HG03196 (cell line): ENCODE data around the gene PTPRN2.
"Not testable (repeated sequence)": the region's sequence is repeated elsewhere in the genome, so short reads cannot be mapped to it uniquely, and the experiment has no call there.

Source experiments
- ATAC-seq: cut with Tn5 transposase; IDR thresholded peaks from one replicate; pipeline ENCODE4 v1.9.1; 2021; ENCODE audit not compliant: unreplicated experiment

Gene PTPRN2

DNA sequence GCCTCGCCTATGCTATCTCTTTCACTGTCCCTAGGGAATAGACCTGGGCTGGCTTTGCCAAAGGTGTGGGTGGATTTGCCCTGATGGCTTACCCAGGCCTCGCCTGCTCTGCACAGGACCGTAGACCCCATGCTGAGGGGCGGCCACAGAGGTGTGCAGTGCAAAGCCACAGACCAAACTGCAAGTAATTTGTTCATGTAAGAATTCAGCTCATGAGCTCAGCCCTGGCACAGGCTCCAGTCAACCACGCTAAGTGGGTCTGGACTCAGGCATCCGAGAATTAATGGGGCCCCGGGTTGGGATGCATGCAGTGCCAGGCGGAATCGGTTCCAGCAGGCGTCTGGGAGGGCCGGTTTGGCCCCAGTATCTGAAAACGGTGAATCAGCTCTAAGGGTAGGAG is 805.6 kb downstream of the PTPRN2 start:
- ATAC-seq = no peak

DNA sequence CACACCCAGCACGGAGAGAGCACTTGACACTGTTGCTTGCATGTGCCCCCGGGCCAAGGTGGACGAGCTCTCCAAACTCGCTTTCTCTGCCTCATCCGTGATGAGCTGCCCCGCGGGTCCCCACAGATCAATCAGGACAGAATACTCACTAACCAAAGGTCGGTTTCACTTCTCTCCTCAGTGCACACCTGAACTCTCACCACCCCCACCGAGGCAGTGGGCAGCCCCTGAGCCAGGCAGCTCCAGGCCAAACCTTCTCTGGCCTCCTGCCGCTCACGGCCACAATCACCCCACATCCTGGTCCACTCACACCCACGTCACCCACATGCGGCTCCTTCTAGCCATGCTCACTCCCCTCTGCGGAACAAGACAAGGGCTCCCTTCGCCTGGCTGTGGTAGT is 806.9 kb downstream of the PTPRN2 start:
- no peak for ATAC-seq

DNA sequence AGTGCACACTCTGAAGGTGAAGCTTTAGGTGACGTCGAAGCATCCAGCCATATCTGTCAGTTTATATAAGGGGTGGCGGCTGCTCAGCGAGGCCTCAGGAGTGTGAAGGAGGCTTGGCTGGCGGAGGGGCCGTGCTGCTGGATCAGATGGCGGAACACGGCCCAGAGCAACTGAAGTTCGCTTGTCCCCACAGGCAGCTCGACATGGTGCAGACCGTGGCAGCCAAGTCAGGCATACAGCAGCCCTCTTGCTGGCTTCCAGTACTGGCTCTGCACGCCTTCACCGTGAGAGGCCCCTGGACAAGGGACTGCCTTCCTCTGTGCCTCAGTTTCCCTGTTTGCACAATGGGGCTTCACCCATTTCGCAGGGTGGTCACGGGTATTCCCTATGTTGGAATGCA is 807.3 kb downstream of the PTPRN2 start:
- ATAC-seq = no peak

DNA sequence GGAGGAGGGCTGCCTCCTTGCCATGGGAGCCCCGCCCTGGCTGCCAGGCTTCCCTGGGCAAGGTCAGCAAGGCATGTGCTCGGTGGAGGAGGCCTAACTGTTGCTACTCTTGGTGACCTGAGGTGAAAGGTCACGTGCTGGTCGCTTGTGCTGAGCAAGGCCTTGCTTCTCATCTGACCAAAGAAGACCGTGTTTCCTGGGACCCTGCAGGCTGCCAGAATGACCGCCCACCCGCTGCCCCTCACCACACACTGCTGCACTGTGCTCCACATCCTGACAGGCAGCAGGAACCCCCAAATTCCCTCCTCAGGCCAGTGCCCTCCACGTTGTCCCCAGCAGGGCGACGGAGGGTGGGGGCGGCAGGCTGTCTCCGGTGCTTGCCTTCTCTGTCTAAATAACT is 808.4 kb downstream of the PTPRN2 start:
- no peak for ATAC-seq

DNA sequence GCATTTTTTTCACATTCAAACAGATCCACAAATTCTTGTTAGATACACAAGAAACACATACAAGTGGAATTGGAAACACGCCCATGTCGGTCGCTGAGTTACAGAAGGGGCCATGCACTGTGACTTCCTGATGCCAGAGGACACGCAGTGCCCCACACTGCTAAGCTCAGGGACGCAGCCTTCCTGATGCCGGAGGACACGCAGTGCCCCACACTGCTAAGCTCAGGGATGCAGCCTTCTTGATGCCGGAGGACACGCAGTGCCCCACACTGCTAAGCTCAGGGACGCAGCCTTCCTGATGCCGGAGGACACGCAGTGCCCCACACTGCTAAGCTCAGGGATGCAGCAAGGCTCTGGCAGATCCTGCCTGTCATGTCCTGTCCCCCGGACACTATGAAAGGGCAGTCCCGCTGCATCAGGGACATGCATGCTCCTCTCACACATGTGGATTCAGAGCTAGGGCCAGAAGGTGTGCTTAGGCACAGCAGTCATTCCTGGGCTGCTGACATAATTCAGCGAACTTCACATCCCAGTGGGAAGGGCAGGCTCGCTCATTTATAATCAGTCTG is 810.3 kb downstream of the PTPRN2 start:
- not testable (repeated sequence) for ATAC-seq

DNA sequence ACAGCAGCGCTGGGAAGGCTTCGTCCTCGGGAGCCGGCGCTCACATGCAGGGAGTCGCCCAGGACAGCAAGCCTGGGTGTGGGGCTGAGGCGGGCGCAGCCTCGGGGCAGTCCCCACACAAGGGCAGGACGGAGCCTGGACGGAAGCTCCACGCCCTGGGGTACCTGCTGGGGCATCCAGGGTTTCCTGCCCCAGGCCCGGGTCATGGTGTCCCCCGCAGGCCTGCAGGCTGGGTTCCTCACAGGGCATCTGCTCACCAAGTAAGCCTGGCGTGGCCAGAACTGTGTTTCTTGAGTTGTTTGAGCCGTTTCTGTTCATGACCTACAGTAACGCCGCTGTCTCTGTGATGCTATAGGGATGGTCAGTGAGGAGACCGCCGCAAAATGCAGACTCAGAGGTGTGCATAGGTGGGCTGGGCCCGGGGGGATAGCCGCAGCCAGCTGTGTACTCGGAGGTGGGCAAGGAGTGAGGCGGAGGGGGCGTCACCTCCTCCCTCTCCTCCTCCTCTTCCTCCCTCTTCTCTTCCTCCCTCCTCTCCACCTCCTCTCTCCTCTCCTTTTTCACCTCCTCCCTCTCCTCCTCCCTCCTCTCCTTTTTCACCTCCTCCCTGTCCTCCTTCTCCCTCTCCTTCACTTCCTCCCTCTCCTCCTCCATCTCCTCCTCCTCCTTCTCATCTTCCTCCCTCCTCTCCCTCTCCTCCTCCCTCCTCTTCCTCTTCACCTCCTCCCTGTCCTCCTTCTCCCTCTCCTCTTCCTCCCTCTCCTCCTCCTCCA is 811.9 kb downstream of the PTPRN2 start:
- no peak for ATAC-seq

DNA sequence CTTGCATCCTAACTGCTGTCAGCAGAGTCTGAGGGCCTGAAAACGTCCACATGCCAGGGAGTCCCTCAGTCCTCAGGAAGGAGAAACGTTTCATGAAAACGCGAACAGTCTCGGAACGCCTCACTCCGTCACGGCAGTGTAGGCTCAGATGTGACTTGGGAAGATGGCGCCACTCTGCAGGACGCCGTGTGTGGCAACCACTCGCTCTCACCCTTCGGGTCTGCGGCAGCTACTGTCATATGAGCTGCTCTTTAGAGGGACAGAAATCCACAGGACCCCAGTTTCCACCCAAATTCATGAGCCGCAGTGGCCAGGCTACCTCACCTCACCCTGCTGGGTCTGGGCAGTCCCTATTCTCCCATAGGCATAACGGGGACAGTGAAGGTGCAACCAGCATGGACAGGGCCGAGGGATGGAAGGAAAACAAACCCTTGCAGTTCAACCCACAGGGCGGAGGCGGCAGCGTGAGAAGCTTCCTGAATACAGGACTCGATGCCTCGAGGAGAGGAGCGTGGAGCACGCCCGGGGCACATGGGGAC is 812.5 kb downstream of the PTPRN2 start:
- ATAC-seq = no peak

DNA sequence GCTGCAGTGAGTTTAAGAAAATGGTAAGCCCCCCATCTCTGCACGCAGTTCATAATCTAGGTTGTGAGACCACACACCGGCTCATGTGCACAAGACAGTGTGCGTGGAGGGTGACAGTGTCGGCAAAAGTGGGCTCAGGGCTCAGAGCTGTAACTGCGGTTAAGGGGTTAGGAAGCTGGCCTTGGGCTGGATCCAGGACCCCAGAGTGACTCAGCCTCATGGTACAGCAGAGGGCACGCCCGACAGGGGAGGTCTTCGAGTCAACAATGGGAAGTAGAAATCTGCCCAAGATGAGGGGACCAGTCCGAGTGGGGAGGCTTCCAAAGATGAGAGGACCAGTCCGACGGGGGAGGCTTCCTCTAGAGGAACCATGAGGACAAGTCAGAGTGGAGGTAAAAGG is 813.1 kb downstream of the PTPRN2 start:
- no peak for ATAC-seq

DNA sequence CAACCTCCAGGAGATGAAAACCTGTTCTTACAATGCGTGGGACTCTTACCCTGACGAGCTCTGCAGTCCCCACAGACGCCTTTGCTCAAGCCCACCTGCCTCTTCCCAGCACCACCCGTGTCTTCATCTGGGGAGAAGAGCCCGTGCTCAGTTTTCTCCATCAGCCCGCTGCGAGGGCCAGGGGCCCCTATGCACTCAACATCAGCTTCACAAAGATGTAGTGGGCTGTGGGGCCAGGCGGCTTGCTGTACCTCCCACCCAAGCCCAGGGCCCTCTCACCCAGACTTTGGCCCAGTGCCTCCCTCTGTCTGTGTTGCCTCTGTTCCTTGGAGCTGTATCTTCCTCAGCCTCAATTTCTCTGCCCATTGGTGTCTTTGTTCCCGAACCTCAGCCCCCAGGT is 814.3 kb downstream of the PTPRN2 start:
- ATAC-seq = no peak

DNA sequence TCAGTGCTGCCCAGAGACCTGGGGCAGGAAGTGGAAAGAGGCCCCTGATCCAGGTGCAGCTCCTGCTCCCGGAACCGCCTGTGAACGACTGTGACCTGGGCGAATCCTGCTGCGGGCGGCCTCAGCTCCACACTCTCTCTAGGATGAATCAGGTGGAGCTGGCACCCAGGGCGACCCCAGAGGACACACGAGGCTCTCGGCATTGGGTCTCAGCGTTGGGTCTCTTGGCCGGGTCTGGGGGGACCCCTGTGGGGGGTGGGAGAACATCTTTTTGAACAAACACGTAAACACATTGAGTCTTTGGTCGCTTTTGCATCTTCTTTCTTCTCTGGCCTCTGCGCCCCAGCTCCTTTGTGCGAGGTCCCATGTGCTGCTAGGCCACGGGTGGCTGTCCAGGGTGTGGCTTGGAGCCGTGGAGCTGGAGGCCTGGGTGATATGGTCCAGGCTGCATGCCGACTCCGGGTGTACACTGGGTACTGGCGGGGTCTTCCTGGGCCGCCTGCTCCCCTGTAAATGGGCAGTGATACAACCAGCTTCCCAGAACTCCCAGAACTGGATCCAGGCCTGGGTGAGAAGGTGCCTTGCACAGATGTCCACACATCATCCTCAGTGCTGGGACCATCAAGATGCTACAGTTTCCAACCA is 815.0 kb downstream of the PTPRN2 start:
- ATAC-seq = no peak

DNA sequence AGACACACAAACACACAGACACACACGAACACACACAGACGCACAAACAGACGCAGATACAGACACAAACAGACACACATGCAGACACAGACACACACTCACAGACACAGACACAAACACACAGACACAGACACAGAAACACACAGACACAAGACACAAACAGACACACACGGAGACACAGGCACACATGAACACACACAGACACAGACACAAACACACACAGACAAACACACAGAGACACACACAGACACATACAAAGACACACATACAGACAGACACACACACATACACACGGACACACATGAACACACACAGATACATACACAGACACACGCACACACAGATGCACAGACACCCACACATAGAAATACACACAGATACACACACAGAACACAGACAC is 815.9 kb downstream of the PTPRN2 start:
- ATAC-seq = no peak

DNA sequence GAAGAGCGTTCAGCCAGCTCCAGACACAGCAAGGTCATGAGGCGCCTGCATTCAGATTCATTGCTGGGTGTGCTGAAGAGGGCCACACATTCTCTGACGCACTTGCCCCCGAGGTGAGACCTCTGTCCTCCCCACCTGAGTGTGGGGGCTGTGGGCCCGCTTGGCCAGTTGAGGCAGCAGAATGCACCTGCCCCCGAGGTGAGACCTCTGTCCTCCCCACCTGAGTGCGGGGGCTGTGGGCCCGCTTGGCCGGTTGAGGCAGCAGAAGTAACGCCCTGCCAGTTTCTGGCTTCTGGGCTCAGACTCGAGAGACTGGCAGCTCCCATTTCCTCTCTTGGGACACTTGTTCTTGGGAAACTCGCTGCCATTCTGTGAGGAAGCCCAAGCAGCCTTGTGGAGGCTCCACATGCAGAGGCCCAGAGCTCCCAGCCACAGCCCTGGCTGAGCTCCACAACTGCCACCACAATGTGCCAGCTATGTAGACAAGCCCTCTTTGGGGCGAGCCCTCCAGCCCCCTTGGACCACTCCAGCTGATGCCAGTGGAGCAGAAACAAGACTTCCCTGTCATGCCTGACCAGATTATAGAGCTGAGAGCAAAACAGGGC is 816.8 kb downstream of the PTPRN2 start:
- ATAC-seq = no peak

DNA sequence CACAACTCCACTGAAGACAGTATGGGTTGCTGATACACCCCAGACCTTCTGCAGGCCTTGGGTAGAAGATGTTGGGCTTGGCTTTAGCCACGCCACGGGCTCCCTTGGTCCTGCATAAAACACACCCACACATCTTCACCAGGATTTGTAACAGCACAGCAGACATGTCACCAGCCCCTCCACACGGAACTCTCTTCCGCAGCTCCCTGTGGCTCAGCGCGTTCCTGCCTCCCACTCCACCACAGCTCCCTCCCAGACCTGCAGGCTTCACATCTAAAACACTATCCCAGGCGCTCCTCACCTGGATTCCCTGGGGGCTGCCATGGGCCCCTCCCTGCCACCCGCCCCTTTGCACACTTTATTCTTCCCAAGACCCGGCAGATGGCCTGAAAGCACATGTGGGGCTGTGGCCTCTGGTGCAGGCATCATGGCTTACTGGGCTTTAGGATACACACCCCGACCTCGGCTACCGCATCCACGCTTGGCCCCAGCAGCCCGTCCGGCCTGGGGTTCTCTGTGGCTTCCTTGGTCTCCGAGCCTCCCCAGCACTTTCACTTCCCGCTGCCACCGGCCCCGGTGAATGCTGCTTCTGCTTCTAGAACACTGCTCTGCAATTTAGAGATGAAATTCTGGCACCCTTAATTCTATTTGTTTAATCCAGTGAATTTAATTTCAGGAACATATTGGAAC is 818.0 kb downstream of the PTPRN2 start:
- ATAC-seq = no peak

DNA sequence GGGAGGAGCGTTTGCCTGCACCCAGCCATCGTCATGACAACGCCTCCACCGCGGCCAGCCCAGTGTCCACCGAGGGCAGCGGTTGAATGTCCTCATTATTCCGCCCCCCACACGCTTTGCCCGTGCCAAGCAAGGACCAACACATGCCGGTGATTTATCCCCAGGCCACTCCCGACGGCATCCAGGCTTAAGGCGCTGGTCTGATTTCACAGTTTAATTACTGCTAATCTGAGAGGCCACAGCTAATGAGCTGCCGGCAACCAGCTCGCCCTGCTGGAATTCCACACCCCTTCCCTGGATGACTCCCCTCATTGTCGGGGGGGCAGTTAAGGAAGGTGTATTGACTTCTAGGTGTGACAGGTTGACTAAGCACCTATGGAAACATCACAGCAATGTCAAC is 818.5 kb downstream of the PTPRN2 start:
- ATAC-seq = no peak

DNA sequence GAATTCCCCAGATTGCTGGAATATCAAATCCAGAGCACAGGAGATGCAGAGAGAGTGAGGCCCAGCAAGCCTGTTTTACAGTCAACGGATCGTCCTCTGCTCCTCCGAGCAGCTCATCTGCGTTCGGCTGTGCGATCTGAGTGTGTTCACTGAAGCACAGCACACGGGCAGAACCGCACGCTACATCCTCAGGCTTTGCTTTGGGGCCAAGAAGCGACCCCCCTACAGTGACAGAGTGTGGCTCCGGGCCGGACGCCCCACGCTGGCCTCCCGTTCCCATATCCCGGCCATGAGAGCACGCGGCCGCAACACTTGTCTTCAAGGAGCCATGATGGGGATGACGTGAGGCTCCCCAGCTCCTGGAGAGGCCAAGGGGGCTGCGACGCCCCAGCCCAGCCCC is 819.4 kb downstream of the PTPRN2 start:
- no peak for ATAC-seq

DNA sequence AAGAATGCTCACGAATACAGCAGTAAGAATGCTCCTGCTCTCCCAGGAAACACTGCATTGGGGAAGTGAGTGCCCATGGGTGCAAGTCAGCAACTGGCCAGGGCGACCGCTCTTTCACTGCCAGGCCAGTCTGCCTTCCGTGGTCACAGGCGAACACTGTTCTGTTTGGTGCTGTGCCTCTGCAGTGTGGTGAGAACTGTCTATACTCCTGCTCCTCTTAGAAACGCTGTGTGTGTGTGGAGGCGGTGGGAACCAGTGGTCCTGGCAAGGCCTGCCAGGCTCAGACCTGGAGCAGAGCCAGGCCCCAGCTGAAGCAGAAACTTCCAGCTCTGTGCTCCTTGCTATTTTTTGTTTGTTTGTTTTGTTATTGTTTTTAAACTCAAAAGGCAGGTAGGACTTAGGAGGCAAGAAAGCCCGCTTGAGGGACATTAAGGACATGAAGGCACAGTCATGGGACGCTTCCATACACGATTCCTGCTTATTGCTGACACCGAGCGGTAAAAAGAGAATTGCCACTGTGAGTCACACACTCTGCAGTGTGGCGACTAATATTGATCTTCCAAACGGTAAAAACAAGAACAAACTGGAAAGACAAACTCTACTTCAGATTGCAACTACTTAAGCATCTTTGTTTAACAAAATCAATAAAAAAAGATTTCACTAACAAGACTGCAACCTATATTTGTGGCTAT is 820.0 kb downstream of the PTPRN2 start:
- ATAC-seq = no peak

DNA sequence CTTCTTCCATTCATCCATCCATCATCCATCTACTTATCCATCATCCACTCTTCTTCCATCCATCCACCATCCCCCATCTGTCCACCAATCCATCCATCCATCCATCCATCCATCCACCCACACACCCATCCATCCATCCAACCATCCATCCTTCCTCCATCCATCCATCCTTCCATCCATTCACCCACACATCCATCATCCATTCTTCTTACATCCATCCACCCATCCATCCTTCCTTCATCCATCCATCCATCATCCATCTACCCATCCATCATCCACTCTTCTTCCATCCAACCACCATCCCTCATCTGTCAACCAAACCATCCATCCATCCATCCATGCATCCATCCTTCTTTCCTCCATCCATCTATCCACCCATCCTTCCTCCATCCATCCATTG is 821.5 kb downstream of the PTPRN2 start:
- no peak for ATAC-seq

DNA sequence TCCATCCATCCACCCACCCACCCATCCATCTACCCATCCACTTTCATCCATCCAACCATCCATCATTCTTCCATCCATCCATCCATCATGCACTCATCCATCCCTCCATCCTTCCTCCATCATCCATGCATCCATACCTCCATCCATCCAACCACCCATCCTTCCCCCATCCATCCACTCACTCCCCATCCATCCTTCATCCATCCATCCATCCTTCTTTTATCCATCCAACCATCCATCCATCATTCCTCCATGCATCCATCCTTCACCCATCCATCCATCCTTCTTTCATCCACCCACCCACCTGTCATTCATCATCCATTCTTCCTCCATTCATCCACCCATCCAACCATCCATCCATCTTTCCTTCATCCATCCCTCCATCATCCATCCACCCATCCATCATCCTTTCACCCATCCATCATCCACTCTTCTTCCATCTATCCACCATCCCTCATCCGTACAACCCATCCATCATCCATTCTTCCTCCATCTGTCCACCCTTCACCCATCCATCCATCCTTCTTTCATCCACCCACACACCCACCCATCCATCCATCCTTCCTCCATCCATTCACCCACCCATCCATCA is 822.6 kb downstream of the PTPRN2 start:
- ATAC-seq = no peak

DNA sequence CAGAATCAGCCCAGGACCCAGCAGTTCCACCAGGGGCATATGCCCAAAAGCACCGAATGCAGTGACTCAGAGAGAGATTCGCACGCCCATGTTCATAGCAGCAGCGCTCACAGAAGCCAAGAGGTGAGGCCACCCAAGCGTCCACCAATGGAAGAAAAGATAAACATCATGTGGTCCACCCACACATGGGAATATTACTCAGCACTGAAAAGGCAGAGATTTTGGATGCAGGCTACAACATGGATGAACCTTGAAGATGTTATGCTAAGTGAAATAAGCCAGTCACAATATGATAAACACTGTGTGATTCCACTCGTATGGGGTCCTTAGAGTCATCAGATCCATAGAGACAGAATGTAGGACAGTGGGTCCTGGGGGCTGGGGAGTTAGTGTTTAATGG is 823.4 kb downstream of the PTPRN2 start:
- ATAC-seq = no peak

DNA sequence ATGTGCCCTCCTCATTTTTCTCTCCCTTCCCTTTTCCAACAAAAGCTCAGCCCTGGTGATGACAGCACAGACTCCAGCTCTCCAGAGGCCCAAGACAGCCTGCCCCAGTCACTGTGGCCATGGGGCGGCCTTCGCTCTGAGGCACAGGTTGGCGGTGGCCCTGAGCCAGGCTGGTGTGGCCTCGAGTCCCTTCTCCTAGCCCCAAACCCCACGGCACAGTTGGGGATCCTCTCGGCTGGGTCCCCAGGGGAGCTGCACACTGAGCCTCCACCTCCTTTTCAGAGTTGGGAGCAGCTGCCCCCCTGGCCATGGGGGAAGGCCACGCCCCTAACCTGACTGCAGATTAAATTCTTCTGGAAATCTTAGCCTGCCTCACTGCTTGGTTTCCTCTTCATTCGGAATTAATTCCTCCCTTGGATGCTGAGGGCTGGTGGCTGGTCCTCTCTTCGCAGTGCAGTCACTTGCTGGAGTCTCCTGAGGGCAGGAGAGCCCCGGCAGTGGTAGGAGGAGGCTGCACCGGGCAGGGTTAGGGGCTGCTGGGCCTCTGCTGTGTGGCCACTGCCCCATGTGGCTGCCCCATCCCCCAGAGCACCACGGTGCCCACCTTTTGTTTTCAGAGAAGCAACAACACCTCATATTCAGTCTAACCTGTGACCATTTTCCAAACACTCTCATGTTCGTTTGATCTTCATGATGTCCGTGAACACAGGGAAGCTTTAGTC is 824.2 kb downstream of the PTPRN2 start:
- no peak for ATAC-seq
